Measurements from ENCODE around the gene MTSS2.

MTSS2 gene, protein sequence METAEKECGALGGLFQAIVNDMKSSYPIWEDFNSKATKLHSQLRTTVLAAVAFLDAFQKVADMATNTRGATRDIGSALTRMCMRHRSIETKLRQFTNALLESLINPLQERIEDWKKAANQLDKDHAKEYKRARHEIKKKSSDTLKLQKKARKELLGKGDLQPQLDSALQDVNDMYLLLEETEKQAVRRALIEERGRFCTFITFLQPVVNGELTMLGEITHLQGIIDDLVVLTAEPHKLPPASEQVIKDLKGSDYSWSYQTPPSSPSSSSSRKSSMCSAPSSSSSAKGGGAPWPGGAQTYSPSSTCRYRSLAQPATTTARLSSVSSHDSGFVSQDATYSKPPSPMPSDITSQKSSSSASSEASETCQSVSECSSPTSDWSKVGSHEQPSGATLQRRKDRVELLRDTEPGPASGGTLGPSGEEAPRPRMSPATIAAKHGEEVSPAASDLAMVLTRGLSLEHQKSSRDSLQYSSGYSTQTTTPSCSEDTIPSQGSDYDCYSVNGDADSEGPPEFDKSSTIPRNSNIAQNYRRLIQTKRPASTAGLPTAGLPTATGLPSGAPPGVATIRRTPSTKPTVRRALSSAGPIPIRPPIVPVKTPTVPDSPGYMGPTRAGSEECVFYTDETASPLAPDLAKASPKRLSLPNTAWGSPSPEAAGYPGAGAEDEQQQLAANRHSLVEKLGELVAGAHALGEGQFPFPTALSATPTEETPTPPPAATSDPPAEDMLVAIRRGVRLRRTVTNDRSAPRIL

GRCh38 chr16:70685938-70686375, at the start of gene MTSS2:
MTSS2 (minus strand) TSS chr16:70686053; CDS start chr16:70685791, 262 bp downstream.
- Histone ChIP-seq H3K9ac (ENCODE audit: insufficient read length, low read depth) (peak within 1 kb of the TSS; percentile 96), H3K36me3 (ENCODE audit: insufficient read depth, insufficient read length, low read length) (peaks cover 30% of the 10 kb centered on the region), H3K9me3 (ENCODE audit: insufficient read depth, low read length) (no peaks in the 10 kb centered on the region), H3K4me3 (ENCODE audit: insufficient read length, low read depth) (peak within 1 kb of the TSS; percentile 91), H3K4me1 (ENCODE audit: insufficient read depth, insufficient read length) (peaks cover 47% of the 10 kb centered on the region), H3K27me3 (ENCODE audit: insufficient read depth, insufficient read length) (no peaks in the 10 kb centered on the region)
- DNase-seq (ENCODE audit: low read depth, low spot score): peak; percentile 62
- TF ChIP-seq SUZ12 (IDR thresholded peaks at IDR 0.05; ENCODE audit: extremely low read depth, insufficient read depth, insufficient read length) (no peak), ZNF274 (IDR thresholded peaks at IDR 0.05; ENCODE audit: low read depth, low read length) (no peak), YY1 (IDR thresholded peaks at IDR 0.05; ENCODE audit: insufficient read depth, insufficient read length) (no peak)

DNA sequence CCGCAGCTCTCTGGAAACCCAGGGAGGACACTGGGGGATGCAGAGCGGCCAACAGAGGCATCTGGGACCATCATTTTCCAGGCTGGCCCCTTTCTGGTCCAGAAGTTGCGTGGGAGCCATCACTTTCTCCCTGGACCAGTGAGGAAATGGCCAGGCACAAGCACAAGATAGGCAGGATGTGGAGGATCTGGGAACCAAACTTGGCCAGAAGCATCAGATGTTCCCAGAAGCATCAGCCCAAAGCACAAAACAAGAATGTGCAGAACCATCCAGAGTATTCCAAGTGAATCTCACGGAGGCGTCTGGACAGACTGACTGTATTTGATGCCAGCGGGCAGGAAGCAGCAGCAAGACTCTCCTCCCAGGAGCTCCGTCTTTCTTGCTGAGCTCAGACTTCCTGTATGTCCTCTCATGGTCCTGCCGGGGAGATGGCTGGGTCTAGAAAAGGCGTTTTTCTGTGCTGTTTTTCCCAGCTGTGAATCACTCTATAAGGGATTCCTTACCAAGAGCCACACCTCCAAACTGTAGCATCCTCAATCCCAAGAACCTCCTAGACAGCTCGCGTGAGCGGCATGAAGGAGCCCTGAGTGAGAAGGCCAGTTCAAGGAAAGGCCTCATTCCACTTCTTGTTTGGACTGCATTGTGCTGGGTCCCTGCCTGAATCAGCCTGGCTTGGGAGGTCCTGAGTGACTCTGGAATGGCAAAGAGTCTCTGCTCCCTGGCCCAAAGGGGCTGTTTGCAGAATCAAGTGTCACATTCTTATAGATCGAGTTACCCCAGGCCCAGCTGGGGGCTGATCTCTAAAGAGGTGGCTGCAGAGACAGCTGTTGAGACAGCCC, 49.5 kb upstream of the MTSS2 start:
- Histone ChIP-seq H3K36me3 (ENCODE audit: insufficient read depth, insufficient read length, low read length) (peaks cover 30% of the 10 kb centered on the region), H3K4me3 (ENCODE audit: insufficient read length, low read depth) (no peak overlapping the region), H3K9me3 (ENCODE audit: insufficient read depth, low read length) (no peaks in the 10 kb centered on the region), H3K4me1 (ENCODE audit: insufficient read depth, insufficient read length) (peaks cover 17% of the 10 kb centered on the region), H3K9ac (ENCODE audit: insufficient read length, low read depth) (peak overlapping the region; percentile 6), H3K27me3 (ENCODE audit: insufficient read depth, insufficient read length) (no peaks in the 10 kb centered on the region)
- TF ChIP-seq ZNF274 (IDR thresholded peaks at IDR 0.05; ENCODE audit: low read depth, low read length): no peak
- TF ChIP-seq SUZ12 (IDR thresholded peaks at IDR 0.05; ENCODE audit: extremely low read depth, insufficient read depth, insufficient read length): no peak
- no peak for TF ChIP-seq YY1 (IDR thresholded peaks at IDR 0.05; ENCODE audit: insufficient read depth, insufficient read length)
- DNase-seq (ENCODE audit: low read depth, low spot score): no peak

GRCh38 chr16:70734522-70735095, 48.8 kb upstream of the MTSS2 start:
- Histone ChIP-seq H3K27me3 (ENCODE audit: insufficient read depth, insufficient read length) (no peaks in the 10 kb centered on the region), H3K9me3 (ENCODE audit: insufficient read depth, low read length) (no peaks in the 10 kb centered on the region), H3K4me1 (ENCODE audit: insufficient read depth, insufficient read length) (peaks cover 17% of the 10 kb centered on the region), H3K9ac (ENCODE audit: insufficient read length, low read depth) (no peak overlapping the region), H3K36me3 (ENCODE audit: insufficient read depth, insufficient read length, low read length) (peaks cover 27% of the 10 kb centered on the region), H3K4me3 (ENCODE audit: insufficient read length, low read depth) (no peak overlapping the region)
- no peak for DNase-seq (ENCODE audit: low read depth, low spot score)
- TF ChIP-seq YY1 (IDR thresholded peaks at IDR 0.05; ENCODE audit: insufficient read depth, insufficient read length) (no peak), ZNF274 (IDR thresholded peaks at IDR 0.05; ENCODE audit: low read depth, low read length) (no peak), SUZ12 (IDR thresholded peaks at IDR 0.05; ENCODE audit: extremely low read depth, insufficient read depth, insufficient read length) (no peak)

DNA sequence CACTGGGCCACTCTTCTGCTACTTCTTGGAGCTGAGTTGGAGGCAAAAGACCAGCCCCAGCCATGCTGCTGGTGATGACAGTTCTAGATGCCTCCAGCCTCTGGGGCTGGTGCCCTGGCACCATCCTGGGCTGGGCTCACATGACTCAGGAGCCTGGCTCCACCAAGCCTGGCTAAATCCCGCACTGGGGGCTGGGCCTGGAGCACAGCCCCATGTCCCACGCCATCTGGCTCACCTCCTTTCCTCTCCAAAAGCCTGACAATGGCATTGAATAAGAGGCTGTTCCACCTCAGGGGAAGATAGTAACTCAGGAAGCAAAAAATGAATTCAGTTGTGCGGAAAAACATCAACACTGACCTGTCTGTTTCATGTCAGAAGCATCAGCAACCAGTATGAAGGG, 45.1 kb upstream of the MTSS2 start:
- H3K9ac ChIP-seq (ENCODE audit: insufficient read length, low read depth): no peak overlapping the region
- no peak for DNase-seq (ENCODE audit: low read depth, low spot score)

GRCh38 chr16:70730031-70730430, 44.2 kb upstream of the MTSS2 start:
- Histone ChIP-seq H3K27me3 (ENCODE audit: insufficient read depth, insufficient read length) (no peaks in the 10 kb centered on the region), H3K4me3 (ENCODE audit: insufficient read length, low read depth) (no peak overlapping the region), H3K36me3 (ENCODE audit: insufficient read depth, insufficient read length, low read length) (peaks cover 42% of the 10 kb centered on the region), H3K4me1 (ENCODE audit: insufficient read depth, insufficient read length) (peaks cover 12% of the 10 kb centered on the region), H3K9me3 (ENCODE audit: insufficient read depth, low read length) (no peaks in the 10 kb centered on the region), H3K9ac (ENCODE audit: insufficient read length, low read depth) (no peak overlapping the region)
- TF ChIP-seq ZNF274 (IDR thresholded peaks at IDR 0.05; ENCODE audit: low read depth, low read length) (no peak), SUZ12 (IDR thresholded peaks at IDR 0.05; ENCODE audit: extremely low read depth, insufficient read depth, insufficient read length) (no peak), YY1 (IDR thresholded peaks at IDR 0.05; ENCODE audit: insufficient read depth, insufficient read length) (no peak)
- no peak for DNase-seq (ENCODE audit: low read depth, low spot score)

More for the DNA sequence above, 45.1 kb upstream of the MTSS2 start:
- TF ChIP-seq YY1 (IDR thresholded peaks at IDR 0.05; ENCODE audit: insufficient read depth, insufficient read length) (no peak), ZNF274 (IDR thresholded peaks at IDR 0.05; ENCODE audit: low read depth, low read length) (no peak), SUZ12 (IDR thresholded peaks at IDR 0.05; ENCODE audit: extremely low read depth, insufficient read depth, insufficient read length) (no peak)
- Histone ChIP-seq H3K36me3 (ENCODE audit: insufficient read depth, insufficient read length, low read length) (peaks cover 44% of the 10 kb centered on the region), H3K4me1 (ENCODE audit: insufficient read depth, insufficient read length) (peaks cover 6% of the 10 kb centered on the region), H3K4me3 (ENCODE audit: insufficient read length, low read depth) (no peak overlapping the region), H3K9me3 (ENCODE audit: insufficient read depth, low read length) (no peaks in the 10 kb centered on the region), H3K27me3 (ENCODE audit: insufficient read depth, insufficient read length) (no peaks in the 10 kb centered on the region)

DNA sequence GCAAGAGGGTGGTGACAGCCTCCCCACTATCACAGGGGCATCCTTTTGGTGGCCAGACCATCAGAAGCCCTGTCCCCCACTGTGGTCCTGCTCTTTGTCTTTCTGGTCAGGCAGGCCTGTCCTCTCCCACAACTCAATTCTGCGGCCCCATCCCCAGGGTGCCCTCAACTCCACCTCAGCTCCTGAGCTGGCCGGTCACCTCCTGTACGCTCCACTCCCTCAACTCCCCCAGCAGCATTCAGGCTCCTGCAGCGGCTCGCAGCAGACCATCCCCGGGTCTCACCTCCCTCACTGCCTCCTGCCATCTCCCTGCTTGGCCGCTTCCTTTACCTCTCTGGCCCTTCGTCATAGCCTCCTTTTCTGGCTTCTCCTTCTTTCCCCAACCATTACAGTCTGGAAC, 43.4 kb upstream of the MTSS2 start:
- peaks cover 12% of the 10 kb centered on the region for H3K4me1 ChIP-seq (ENCODE audit: insufficient read depth, insufficient read length)
- DNase-seq (ENCODE audit: low read depth, low spot score): no peak
- H3K36me3 ChIP-seq (ENCODE audit: insufficient read depth, insufficient read length, low read length): peaks cover 38% of the 10 kb centered on the region
- H3K4me3 ChIP-seq (ENCODE audit: insufficient read length, low read depth): no peak overlapping the region
- no peaks in the 10 kb centered on the region for H3K27me3 ChIP-seq (ENCODE audit: insufficient read depth, insufficient read length)
- H3K9ac ChIP-seq (ENCODE audit: insufficient read length, low read depth): no peak overlapping the region
- H3K9me3 ChIP-seq (ENCODE audit: insufficient read depth, low read length): no peaks in the 10 kb centered on the region
- TF ChIP-seq ZNF274 (IDR thresholded peaks at IDR 0.05; ENCODE audit: low read depth, low read length) (no peak), YY1 (IDR thresholded peaks at IDR 0.05; ENCODE audit: insufficient read depth, insufficient read length) (no peak), SUZ12 (IDR thresholded peaks at IDR 0.05; ENCODE audit: extremely low read depth, insufficient read depth, insufficient read length) (no peak)
